ENCODE measurements around the gene OR7C1.
"Not testable (repeated sequence)": the region's sequence is repeated elsewhere in the genome, so short reads cannot be mapped to it uniquely, and the experiment has no call there.

The OR7C1 gene

GRCh38 chr19:14814982-14815652, 19.9 kb downstream of the OR7C1 start:
- Histone ChIP-seq H3K36me3 (ENCODE audit: control insufficient read depth, insufficient read depth, low read length) (no peaks in the 10 kb centered on the region), H3K4me1 (ENCODE audit: control insufficient read depth, insufficient read depth, low read length) (no peaks in the 10 kb centered on the region)

GRCh38 chr19:14809272-14810057, 25.5 kb downstream of the OR7C1 start:
- H3K36me3 ChIP-seq (ENCODE audit: control insufficient read depth, insufficient read depth, low read length), result no peaks in the 10 kb centered on the region
- no peak overlapping the region for H3K4me3 ChIP-seq (ENCODE audit: low read length)
- no peaks in the 10 kb centered on the region for H3K4me1 ChIP-seq (ENCODE audit: control insufficient read depth, insufficient read depth, low read length)
- H3K27me3 ChIP-seq (ENCODE audit: control insufficient read depth, insufficient read depth, low read length), result no peaks in the 10 kb centered on the region
- H3K9me3 ChIP-seq (ENCODE audit: control insufficient read depth, low read length), result no peaks in the 10 kb centered on the region
- no peak overlapping the region for H3K9ac ChIP-seq (ENCODE audit: low read length)

More at GRCh38 chr19:14814982-14815652, 19.9 kb downstream of the OR7C1 start:
- Histone ChIP-seq H3K27me3 (ENCODE audit: control insufficient read depth, insufficient read depth, low read length) (no peaks in the 10 kb centered on the region), H3K9ac (ENCODE audit: low read length) (no peak overlapping the region), H3K4me3 (ENCODE audit: low read length) (no peak overlapping the region), H3K9me3 (ENCODE audit: control insufficient read depth, low read length) (no peaks in the 10 kb centered on the region)

- no peak overlapping the region for H3K4me3 ChIP-seq (ENCODE audit: low read length)
- H3K36me3 ChIP-seq (ENCODE audit: control insufficient read depth, insufficient read depth, low read length), result no peaks in the 10 kb centered on the region
- H3K27me3 ChIP-seq (ENCODE audit: control insufficient read depth, insufficient read depth, low read length), result no peaks in the 10 kb centered on the region
- H3K9ac ChIP-seq (ENCODE audit: low read length), result no peak overlapping the region
- H3K4me1 ChIP-seq (ENCODE audit: control insufficient read depth, insufficient read depth, low read length), result no peaks in the 10 kb centered on the region
- H3K9me3 ChIP-seq (ENCODE audit: control insufficient read depth, low read length), result no peaks in the 10 kb centered on the region
These were observed 30.2 kb downstream of the OR7C1 start for GRCh38 chr19:14804765-14805164.

- Histone ChIP-seq H3K4me1 (ENCODE audit: control insufficient read depth, insufficient read depth, low read length) (no peaks in the 10 kb centered on the region), H3K9me3 (ENCODE audit: control insufficient read depth, low read length) (no peaks in the 10 kb centered on the region), H3K36me3 (ENCODE audit: control insufficient read depth, insufficient read depth, low read length) (no peaks in the 10 kb centered on the region), H3K9ac (ENCODE audit: low read length) (no peak overlapping the region), H3K27me3 (ENCODE audit: control insufficient read depth, insufficient read depth, low read length) (no peaks in the 10 kb centered on the region), H3K4me3 (ENCODE audit: low read length) (no peak overlapping the region)
These were observed 36.2 kb downstream of the OR7C1 start for GRCh38 chr19:14798760-14799159.

- Histone ChIP-seq H3K4me1 (ENCODE audit: control insufficient read depth, insufficient read depth, low read length) (no peaks in the 10 kb centered on the region), H3K4me3 (ENCODE audit: low read length) (no peak overlapping the region), H3K9ac (ENCODE audit: low read length) (no peak overlapping the region), H3K27me3 (ENCODE audit: control insufficient read depth, insufficient read depth, low read length) (no peaks in the 10 kb centered on the region), H3K36me3 (ENCODE audit: control insufficient read depth, insufficient read depth, low read length) (no peaks in the 10 kb centered on the region), H3K9me3 (ENCODE audit: control insufficient read depth, low read length) (no peaks in the 10 kb centered on the region)
These were observed 39.0 kb downstream of the OR7C1 start for GRCh38 chr19:14796021-14796420.

- H3K9me3 ChIP-seq (ENCODE audit: control insufficient read depth, low read length), result no peaks in the 10 kb centered on the region
These were observed 39.8 kb downstream of the OR7C1 start for GRCh38 chr19:14795078-14795721.

GRCh38 chr19:14792250-14792649, 42.7 kb downstream of the OR7C1 start:
- not testable (repeated sequence) for H3K9ac ChIP-seq (ENCODE audit: low read length); H3K36me3 ChIP-seq (ENCODE audit: control insufficient read depth, insufficient read depth, low read length); H3K27me3 ChIP-seq (ENCODE audit: control insufficient read depth, insufficient read depth, low read length); H3K4me3 ChIP-seq (ENCODE audit: low read length); H3K4me1 ChIP-seq (ENCODE audit: control insufficient read depth, insufficient read depth, low read length); H3K9me3 ChIP-seq (ENCODE audit: control insufficient read depth, low read length)

More at GRCh38 chr19:14795078-14795721, 39.8 kb downstream of the OR7C1 start:
- no peaks in the 10 kb centered on the region for H3K36me3 ChIP-seq (ENCODE audit: control insufficient read depth, insufficient read depth, low read length)
- H3K9ac ChIP-seq (ENCODE audit: low read length), result no peak overlapping the region
- H3K4me1 ChIP-seq (ENCODE audit: control insufficient read depth, insufficient read depth, low read length), result no peaks in the 10 kb centered on the region
- no peaks in the 10 kb centered on the region for H3K27me3 ChIP-seq (ENCODE audit: control insufficient read depth, insufficient read depth, low read length)
- H3K4me3 ChIP-seq (ENCODE audit: low read length), result no peak overlapping the region

- no peak overlapping the region for H3K4me3 ChIP-seq (ENCODE audit: low read length)
- H3K27me3 ChIP-seq (ENCODE audit: control insufficient read depth, insufficient read depth, low read length), result no peaks in the 10 kb centered on the region
- H3K4me1 ChIP-seq (ENCODE audit: control insufficient read depth, insufficient read depth, low read length), result no peaks in the 10 kb centered on the region
These were observed 48.5 kb downstream of the OR7C1 start for GRCh38 chr19:14786421-14786851.

GRCh38 chr19:14785102-14785793, 49.7 kb downstream of the OR7C1 start:
- not testable (repeated sequence) for H3K4me1 ChIP-seq (ENCODE audit: control insufficient read depth, insufficient read depth, low read length); H3K36me3 ChIP-seq (ENCODE audit: control insufficient read depth, insufficient read depth, low read length); H3K4me3 ChIP-seq (ENCODE audit: low read length); H3K27me3 ChIP-seq (ENCODE audit: control insufficient read depth, insufficient read depth, low read length); H3K9me3 ChIP-seq (ENCODE audit: control insufficient read depth, low read length); H3K9ac ChIP-seq (ENCODE audit: low read length)

More at GRCh38 chr19:14786421-14786851, 48.5 kb downstream of the OR7C1 start:
- Histone ChIP-seq H3K9me3 (ENCODE audit: control insufficient read depth, low read length) (no peaks in the 10 kb centered on the region), H3K9ac (ENCODE audit: low read length) (no peak overlapping the region), H3K36me3 (ENCODE audit: control insufficient read depth, insufficient read depth, low read length) (no peaks in the 10 kb centered on the region)

- not testable (repeated sequence) for H3K27me3 ChIP-seq (ENCODE audit: control insufficient read depth, insufficient read depth, low read length); H3K9me3 ChIP-seq (ENCODE audit: control insufficient read depth, low read length); H3K4me1 ChIP-seq (ENCODE audit: control insufficient read depth, insufficient read depth, low read length); H3K36me3 ChIP-seq (ENCODE audit: control insufficient read depth, insufficient read depth, low read length); H3K9ac ChIP-seq (ENCODE audit: low read length); H3K4me3 ChIP-seq (ENCODE audit: low read length)
These were observed 50.3 kb downstream of the OR7C1 start for GRCh38 chr19:14784730-14785101.

GRCh38 chr19:14783410-14783998, 51.5 kb downstream of the OR7C1 start:
- H3K4me1 ChIP-seq (ENCODE audit: control insufficient read depth, insufficient read depth, low read length); H3K36me3 ChIP-seq (ENCODE audit: control insufficient read depth, insufficient read depth, low read length); H3K9ac ChIP-seq (ENCODE audit: low read length); H3K4me3 ChIP-seq (ENCODE audit: low read length); H3K9me3 ChIP-seq (ENCODE audit: control insufficient read depth, low read length); H3K27me3 ChIP-seq (ENCODE audit: control insufficient read depth, insufficient read depth, low read length): not testable (repeated sequence)
